Measurements from ENCODE around the gene HINT3. TPM values are rescaled to one million over a fixed set of nuclear protein-coding genes. Genes with fewer than 3 reads are reported as not detected.
"Not testable (repeated sequence)": the region's sequence is repeated elsewhere in the genome, so short reads cannot be mapped to it uniquely, and the experiment has no call there.

HINT3 gene
- total RNA-seq = 25.6 and 33.9 TPM in 2 replicates

DNA sequence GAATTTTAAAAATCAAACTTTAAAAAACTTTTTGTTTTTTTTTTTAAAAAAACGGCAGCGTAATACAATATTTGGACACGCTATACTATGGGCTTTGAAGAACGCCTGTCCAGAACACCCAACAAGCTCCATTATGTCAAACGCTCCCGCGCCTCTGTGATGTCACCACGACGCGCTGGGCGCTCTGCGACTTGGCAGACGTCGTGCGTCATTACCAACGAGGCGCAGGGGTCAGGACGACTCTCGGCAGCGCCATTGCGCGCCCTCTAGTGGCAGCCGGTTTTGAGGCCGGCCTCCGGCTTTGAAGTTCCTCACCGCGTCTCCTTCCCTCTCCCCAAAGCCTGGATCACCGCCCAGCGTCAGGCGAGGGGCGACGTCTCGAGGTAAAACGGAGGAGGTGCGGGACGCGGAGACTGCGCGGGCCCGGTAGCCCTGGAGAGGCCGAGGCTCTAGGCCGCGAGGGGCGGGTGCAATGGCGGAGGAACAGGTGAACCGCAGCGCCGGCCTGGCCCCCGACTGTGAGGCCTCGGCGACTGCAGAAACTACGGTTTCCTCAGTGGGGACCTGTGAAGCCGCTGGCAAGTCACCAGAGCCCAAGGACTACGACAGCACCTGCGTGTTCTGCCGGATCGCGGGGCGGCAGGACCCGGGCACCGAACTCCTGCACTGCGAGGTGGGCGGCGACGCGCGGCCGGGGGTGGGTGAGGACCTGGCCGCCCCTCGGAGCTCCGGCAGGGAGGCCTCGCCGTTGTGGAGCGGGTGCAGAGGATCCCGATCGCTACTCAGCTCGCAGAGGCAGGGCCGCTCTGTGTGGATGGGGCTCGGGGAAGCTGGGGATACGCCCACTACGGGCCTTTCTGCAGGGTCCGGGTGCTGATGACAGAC, at the start of gene HINT3:
TSS of gene HINT3 (plus strand) at position 265 of the 885 bp plus-strand sequence. CDS start at position 473, 208 bp downstream.
- peak; percentile 91 for DNase-seq (ENCODE audit: low read depth)

DNA sequence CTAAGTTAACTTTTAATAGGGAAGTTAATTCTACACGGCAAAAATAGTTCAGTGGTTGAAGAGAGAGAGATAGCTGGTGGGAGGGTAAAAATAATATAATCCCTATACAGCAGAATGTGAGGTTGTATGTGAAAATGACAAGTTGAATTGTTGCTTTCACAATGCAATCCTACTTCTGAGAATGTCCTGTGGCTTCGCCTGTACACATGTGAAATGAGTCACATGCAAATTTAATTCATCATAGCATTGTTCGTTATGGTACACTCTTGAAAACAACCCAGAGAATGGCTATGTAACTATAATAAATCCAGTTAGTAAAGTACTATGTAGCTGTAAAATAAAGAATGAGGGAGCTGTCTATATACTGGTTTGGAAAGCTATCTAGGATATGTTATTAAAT, 46.0 kb upstream of the HINT3 start:
- peak; percentile 88 for DNase-seq (ENCODE audit: low read depth)

DNA sequence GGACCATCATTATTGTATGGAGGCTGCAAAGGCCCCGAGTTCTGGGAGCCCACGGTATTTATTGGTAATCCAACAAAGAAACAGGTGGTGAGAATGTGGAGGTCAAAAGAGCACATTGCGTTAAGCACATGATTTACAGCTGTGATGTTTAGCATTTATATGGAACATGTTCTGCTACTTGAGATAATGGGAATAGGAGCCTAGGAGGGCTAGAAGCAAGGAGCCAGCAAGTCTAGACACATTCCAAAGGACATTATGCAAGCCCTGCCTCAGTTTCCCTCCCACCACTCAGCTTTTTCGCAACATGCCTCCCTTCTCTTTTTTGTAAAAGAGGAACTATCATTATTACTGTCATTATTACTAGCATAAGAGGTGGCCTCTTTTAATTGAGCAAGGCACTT, 45.5 kb upstream of the HINT3 start:
- not testable (repeated sequence) for DNase-seq (ENCODE audit: low read depth)

DNA sequence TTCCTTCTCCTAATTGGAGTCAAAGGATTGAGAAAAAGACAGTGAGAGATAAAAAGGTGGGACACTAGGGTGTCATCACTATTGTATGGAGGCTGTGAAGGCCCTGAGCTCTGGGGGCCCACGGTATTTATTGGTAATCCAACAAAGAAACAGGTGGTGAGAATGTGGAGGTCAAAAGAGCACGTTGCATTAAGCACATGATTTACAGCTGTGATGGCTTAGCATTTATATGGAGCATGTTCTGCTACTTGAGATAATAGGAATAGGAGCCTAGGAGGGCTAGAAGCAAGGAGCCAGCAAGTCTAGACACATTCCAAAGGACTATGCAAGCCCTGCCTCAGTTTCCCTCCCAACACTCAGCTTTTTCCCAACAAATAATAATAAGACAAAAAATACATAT, 44.1 kb upstream of the HINT3 start:
- not testable (repeated sequence) for DNase-seq (ENCODE audit: low read depth)

DNA sequence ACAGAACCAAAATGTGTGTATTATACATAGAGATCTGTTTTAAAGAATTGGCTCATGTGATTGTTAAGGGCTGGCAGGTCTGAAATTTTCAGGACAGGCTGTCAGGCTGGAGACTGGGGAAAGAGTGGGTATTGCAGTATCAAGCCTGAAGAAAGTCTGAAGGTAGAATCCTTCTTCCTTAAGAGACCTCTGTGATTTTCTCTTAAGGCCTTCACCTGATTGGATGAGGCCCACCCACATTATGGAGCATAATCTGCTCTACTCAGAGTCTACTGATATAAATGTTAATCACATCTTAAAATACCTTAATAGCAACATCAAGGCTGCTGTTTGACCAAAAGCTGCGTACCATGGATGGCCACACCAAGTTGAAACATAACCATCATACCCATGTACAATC, 43.4 kb upstream of the HINT3 start:
- no peak for DNase-seq (ENCODE audit: low read depth)

DNA sequence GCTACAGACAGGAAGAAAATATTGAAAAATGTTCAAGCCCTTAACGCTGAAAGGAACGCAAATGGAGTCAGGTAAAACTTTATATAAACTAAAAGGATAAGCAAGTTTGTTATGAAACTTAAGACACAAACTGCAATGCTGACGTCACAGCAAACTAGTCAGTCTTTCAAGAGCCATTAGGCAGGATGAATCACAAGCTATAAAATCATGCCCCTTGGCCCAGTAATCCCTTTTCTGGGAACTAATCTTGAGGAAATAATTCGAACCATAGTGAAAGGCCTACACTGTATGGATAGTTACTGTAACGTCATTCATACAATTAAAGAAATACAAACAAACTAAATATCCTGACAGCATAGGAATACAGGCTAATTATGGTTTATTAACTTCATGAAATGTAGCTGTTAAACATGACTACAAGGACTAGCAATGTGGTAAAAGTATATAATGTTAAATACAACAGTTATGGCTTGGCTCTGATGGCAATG, 42.7 kb upstream of the HINT3 start:
- peak; percentile 99 for DNase-seq (ENCODE audit: low read depth)

DNA sequence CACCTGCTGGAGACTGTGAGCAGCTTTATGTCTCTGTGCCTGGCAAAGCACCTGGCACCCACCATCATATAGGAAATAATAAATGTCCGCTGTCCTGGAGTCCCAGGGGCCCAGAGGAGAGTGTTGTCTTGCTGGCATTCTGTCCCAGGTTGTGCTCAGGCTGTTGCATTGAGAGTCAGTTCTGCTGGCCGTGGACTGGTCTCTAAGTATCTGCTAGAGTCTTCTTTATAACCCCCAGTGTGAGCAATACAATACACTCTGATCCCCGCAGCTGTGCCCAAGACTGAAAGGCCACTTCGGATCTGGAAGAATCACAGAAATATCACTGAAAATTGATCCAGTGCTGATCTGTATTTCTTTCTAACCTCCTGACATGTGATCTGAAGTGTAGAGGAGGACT, 38.3 kb upstream of the HINT3 start:
- no peak for DNase-seq (ENCODE audit: low read depth)

DNA sequence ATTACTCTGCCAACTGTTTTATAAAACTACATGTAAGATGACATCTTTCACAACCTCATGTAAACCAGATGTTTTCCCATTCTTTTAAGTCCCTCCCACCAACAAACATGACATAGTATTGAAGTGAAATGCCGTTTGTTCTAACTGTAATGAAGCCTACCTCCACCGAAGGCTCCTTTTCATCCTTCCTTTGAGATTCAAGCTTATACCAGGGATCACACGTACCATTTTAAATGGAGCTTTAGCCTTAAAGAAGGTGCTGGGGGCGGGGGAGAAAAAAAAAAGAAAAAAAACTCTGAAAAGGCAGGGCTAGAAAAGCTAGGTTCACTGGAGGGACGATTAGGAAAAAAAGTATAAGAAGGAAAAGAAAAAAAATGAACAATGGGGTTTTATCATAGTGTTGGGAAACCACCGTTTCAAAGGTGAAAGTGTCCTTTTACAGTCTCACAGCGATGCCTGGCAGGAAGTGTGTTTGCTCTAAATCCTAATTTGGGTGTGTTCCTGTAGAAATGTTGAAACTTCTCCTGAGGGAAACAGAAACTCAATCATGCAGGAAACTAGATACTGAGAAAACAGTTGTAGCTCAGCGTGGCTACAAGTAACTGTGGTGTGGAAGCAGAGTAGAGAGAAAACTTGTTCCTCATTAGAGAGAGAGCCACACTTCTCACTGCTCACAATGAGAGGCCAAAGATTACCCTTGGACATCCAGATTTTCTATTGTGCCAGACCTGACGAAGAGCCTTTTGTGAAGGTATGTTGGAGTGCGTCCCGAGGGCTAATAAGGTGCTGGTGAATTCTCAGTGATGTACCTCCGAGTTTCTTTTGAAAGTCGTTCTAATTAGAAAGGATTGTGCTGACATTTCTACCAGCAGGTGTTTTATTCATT, 37.6 kb upstream of the HINT3 start:
- DNase-seq (ENCODE audit: low read depth) = peak; percentile 99

DNA sequence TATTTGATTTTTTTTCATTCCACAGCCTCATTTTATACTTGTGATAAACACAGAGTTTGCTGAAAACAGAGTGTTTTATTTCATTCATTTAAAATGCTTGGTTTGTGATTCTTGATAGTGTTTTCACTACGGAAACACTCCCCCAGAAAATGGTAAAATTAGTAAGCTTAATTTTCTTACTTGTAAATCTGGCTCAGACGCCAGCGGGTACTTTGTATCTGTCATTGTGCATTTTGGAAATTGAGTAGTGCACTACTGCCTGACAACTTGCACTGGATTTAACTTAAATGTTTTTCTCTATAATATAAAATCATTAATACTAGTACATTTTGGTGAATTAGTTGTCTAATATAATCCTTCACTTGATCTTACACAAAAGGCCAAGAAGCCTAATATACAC, 37.0 kb upstream of the HINT3 start:
- DNase-seq (ENCODE audit: low read depth) = no peak

DNA sequence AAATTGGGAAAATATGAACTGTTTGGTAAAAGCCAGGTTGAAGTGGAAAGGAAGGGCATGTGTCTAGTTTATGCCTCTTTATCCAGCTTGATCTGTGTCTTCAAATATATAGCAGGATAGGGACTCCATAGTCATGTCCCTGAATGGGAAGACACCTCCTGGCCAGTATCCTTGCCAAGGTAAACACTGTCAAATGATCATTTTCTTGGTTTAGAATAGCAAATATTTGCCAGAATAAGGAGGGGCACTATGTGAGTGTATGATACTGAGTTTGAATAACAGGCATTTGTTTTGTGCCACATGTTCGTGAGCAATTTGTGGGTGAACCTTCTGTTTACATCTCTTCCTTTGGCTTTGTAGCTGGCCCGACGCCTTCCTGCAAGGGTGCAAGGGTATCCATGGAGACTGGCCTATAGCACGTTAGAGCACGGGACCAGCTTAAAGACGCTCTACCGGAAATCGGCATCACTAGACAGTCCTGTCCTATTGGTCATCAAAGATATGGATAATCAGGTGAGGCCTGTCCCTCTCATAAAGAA, 34.2 kb upstream of the HINT3 start:
- no peak for DNase-seq (ENCODE audit: low read depth)

DNA sequence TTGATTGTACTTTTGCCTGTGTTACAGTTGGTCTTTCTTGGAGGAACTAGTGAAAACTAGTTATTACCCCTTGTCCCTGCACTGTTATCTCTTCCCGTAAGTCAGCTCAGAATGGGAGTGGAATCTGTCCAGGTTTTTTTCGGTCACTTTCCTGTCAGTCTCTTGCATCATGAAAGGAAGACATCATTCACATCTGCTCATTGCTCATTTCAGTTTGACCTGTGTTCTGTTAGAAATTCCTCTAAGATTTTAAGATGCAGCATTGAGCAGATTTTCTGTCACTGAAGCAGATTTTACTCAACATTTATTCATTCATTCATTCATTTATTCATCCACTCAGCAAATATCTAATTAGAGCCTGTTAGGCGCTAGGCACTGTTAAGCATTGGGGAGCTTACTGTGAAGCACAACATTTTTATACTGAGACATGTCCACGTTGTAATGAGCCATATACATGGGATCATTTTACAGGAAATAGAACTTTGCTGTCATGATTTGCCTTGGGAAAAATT, 33.1 kb upstream of the HINT3 start:
- DNase-seq (ENCODE audit: low read depth) = no peak

DNA sequence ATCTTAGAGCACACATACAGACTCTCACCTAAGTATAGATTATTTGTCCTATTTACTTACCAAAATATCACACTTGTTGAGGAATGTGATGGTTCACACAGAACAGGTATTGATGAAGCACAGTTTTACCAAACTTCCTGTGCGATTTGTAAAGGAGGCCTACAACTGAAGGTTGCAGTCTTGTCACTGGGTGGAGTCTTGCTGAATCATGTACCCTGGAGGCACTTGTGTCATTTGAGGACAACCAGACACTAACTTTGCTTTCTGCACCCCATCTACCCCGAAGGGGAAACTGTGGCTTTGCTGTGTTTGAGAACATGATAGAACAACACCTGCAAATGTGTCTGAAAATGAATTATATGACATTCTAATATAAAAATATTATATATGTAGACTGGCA, 32.4 kb upstream of the HINT3 start:
- peak; percentile 54 for DNase-seq (ENCODE audit: low read depth)

DNA sequence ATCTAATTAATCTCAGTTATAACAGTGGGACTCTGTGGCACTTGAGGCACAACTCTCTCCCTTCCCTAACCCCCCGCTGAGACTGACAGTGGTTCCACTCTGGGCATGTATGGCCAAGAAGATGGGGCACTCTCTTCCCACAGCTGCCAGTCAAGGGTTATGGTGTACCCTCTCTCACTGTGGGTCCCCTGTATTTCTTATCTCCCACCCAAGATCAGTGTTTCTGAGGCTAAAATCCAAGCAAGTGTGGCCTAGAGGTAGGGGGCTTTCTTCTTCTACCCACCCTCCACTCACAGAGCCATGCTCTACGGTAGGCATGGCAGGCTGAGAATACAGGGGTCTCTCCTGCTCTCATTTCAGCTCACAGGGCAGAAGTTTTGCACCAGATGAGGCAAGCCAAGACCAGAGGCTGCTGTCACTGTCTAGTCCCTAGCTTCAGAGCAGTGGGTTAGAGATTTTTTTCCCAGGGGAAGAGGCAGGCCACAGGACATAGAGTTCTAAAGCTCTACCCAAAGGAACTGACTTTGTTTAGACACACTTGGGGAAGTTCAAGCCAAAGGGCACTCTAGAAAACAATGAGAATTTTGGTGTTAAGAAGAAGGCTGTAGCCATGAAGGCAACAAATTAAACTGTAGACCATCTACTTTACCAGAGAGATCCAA, 31.7 kb upstream of the HINT3 start:
- no peak for DNase-seq (ENCODE audit: low read depth)

DNA sequence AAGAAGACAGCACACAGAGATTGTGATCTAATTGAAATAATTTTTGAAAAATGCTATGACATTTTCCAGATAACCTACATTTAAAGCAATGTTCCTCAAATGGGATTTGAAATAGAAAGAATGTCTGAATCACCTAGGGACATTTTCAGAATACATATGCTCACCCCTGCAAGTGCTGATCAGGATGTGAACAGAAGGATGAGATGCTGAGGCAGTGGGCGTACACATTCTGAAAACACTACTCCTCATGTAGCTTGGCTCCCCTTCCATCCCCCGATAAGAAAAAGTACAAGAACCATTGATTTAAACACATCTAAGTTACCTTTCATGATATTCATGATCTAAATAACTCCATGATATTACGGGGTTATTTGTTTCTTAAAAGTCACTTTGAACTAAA, 29.9 kb upstream of the HINT3 start:
- DNase-seq (ENCODE audit: low read depth) = no peak

DNA sequence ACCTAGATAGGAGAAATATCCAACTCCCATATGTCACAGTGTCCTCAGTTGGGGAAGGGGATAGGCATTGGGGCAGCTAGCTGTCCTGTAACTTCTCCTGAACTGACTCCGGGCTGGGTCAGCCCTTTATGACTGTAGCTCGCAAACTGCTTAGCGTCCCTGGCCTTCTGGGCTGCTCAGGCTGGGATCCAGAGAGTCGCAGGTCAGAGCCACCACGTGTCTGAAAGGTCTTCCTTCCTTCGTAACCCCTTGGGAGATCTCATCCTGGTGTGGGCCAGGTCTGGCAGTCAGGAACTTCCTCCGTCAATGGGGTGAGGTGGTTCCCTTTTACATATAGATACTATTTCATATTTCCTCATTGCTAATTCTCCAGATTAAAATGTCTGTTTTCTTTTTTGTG, 28.8 kb upstream of the HINT3 start:
- DNase-seq (ENCODE audit: low read depth) = no peak

DNA sequence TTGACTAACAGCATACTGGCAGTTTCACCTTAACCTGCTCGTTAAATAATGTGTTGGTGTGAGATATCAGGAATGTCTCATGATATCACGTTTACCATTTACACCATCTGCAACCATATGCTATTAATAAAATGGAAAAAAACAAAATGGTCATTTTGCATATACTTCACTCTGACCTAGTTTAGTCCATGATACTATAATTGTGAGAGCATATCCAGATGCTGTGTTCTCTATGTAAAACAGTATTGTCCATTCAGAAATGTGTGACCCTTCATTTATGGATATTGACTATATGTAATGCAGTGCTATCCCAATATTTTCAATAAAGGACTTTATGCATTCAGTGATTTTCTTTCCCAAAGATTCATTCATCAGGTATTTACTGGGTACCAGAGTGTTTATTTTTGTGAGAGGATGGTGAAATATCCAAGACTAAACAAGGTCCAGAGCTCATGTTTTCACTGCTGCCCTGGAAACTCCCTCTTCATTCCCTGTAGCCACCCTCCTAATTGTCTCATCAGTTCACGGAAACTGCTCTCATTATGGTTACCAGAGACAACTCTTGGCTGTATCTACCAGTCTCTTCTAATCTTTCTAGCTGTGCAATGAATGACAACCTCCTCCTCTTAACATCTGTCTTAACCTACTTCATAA, 25.7 kb upstream of the HINT3 start:
- DNase-seq (ENCODE audit: low read depth) = peak; percentile 34

DNA sequence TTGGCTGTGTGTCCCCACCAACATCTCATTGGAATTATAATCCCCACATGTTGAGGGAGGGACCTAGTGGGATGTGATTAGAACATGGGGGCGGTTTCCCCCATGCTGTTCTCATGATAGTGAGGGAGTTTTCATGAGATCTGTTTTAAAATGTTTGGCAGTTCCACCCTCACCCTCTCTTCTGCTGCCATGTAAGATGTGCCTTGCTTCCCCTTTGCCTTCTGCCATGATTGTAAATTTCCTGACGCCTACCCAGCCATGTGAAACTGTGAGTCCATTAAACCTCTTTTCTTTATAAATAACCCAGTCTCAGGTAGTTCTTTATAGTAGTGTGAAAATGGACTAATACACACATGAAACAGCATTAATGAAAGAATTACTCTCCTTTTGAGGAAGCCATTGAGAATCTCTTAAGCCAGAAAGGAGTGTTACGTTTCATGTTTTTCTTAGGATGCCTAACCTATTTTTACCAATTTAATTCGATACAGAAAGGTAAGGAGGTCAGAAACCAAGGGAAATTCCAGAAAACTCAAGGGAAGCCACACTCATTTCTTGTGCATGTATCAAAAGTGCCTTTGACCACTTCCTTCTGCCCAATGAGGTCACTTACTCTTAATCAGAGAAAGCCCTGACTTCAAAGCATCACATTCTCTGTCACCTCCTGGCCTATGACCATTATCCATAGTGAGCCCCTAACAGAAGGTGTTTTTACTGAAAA, 24.7 kb upstream of the HINT3 start:
- peak; percentile 54 for DNase-seq (ENCODE audit: low read depth)

DNA sequence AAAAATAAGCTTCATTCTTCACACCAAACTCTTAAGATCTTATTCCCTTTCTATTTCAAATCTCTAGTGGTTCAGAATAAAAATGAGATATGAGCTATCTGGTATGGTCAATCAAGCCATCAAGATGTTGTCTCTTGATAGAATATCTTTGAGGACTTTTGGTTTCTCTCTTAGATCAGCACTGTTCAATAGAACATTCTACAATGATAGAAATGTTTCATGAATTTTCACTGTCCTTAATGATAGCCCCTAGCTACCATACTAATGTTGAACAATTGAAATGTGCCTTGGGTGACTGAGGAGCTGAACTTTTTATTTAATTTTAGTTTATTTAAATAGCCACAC, 24.1 kb upstream of the HINT3 start:
- DNase-seq (ENCODE audit: low read depth) = no peak

DNA sequence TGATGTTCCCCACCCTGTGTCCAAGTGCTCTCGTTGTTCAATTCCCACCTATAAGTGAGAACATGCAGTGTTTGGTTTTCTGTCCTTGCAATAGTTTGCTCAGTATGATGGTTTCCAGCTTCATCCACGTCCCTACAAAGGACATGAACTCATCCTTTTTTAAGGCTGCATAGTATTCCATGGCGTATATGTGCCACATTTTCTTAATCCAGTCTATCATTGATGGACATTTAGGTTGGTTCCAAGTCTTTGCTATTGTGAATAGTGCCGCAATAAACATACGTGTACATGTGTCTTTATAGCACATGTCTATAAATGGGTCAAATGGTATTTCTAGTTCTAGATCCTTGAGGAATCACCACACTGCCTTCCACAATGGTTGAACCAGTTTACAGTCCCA, 21.1 kb upstream of the HINT3 start:
- DNase-seq (ENCODE audit: low read depth) = not testable (repeated sequence)

DNA sequence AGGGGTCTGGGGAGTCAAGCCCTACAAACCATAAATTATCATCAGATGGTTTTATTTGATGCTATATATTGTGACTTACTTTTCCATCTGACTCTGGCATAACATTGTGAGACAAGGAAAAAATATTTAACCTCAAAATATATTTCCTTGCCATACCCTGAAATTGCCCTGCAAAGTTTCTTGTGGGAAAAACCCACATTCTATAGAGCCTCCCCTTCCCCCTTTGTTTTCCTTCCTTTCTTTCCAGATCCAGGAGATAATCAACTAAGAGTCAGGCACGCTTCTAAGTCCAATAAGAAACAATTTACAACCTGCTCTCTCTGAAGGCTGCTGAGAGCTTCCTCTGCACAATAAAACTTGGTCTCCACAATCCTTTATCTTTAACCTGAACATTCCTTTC, 17.5 kb upstream of the HINT3 start:
- DNase-seq (ENCODE audit: low read depth) = no peak

All from renal cortical epithelial cell (primary cell).